ENCODE data around the gene PRPH. TPM values are rescaled to one million over a fixed set of nuclear protein-coding genes. Genes with fewer than 3 reads are reported as not detected.
"Not testable (repeated sequence)": the region's sequence is repeated elsewhere in the genome, so short reads cannot be mapped to it uniquely, and the experiment has no call there.

Gene PRPH
- total RNA-seq = not detected in 2 replicates

DNA sequence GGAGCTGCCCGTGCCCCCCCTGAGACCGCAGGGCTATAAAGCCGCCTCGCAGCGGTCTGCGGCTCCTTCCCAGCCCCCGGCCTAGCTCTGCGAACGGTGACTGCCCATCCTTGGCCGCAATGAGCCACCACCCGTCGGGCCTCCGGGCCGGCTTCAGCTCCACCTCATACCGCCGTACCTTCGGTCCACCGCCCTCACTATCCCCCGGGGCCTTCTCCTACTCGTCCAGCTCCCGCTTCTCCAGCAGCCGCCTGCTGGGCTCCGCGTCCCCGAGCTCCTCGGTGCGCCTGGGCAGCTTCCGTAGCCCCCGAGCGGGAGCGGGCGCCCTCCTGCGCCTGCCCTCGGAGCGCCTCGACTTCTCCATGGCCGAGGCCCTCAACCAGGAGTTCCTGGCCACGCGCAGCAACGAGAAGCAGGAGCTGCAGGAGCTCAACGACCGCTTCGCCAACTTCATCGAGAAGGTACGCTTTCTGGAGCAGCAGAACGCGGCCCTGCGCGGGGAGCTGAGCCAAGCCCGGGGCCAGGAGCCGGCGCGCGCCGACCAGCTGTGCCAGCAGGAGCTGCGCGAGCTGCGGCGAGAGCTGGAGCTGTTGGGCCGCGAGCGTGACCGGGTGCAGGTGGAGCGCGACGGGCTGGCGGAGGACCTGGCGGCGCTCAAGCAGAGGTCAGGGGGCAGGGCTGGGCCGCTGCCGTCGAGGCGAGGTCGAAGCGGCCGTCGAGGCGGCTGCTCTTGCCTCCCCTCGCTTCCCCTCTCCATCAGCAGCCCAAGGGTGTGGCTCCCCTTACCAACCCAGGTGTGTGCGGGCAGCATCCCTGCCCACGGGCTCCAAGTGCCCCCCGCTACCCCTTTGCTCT is at the start of gene PRPH:
TSS of gene PRPH (plus strand) at position 66 of the 855 bp plus-strand sequence. CDS start at position 120, 54 bp downstream.
- DNase-seq (ENCODE audit: low read depth in 2 of 2) = peak in 1 of 2 donors; percentile 28

- no peak for DNase-seq (ENCODE audit: low read depth in 2 of 2)
Observed at GRCh38 chr12:49251357-49251756, 43.6 kb upstream of the PRPH start.

- no peak for DNase-seq (ENCODE audit: low read depth in 2 of 2)
Observed at GRCh38 chr12:49253033-49253623, 41.8 kb upstream of the PRPH start.

GRCh38 chr12:49255456-49255855 is 39.5 kb upstream of the PRPH start:
- DNase-seq (ENCODE audit: low read depth in 2 of 2) = not testable (repeated sequence)

DNA sequence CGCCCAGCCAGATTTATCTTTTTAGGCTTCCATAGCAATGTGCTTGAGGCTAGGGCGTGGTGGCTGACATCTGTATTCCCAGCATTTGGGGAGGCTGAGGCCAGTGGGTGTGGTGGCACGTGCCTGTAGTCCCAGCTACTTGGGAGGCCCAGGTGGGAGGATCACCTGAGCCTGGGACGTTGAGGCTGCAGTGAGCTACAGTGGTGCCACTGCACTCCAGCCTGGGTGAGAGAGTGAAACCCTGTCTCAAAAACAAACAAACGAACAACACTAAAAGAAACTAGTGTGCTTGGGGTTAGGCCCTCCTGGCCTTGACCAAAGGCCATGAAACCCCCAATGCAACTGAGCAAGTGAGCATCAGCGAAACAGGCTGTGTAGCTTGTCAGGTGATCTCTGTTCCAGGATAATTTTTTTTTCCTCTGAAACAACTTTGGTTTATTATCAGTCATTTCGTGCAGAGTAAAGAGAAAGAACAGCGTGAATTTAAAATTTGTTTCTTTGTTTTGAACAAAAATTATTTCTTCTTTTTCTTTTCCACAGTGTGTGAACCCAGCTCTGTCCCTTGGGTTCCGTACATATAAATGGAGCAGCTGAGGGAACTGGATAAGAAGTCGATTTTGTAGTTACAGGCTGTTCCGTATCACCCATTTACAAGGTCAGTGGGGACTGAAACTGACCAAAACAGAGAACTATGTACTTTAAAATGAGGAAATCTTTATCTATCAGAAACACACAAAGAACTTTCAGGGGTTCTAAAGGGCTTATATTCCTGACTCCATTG is 38.9 kb upstream of the PRPH start:
- no peak for DNase-seq (ENCODE audit: low read depth in 2 of 2)

DNA sequence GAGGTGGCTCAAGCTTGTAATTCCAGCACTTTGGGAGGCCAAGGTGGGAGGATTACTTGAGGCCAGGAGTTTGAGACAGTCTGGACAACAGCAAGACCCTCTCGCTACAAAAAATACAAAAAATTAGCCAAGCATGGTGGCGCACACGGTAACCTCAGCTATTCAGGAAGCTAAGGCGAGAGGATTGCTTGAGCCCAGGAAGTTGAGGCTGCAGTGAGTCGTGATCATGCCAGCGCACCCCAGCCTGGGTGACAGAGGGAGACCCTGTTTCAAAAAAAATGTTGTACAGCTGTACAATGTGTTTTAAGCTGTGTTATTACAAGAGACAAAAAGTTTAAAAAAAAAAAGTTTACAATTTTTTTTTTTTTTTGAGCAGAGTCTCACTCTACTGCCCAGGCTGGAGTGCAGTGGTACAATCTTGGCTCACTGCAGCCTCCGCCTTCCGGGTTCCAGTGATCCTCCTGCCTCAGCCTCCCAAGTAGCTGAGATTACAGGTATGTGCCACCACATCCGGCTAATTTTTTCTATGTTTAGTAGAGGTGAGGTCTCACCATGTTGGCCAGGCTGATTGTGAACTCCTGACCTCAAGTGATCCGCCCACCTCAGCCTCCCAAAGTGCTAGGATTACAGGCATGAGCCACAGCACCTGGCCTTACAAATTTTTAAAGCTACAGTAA is 37.3 kb upstream of the PRPH start:
- DNase-seq (ENCODE audit: low read depth in 2 of 2) = not testable (repeated sequence)

DNA sequence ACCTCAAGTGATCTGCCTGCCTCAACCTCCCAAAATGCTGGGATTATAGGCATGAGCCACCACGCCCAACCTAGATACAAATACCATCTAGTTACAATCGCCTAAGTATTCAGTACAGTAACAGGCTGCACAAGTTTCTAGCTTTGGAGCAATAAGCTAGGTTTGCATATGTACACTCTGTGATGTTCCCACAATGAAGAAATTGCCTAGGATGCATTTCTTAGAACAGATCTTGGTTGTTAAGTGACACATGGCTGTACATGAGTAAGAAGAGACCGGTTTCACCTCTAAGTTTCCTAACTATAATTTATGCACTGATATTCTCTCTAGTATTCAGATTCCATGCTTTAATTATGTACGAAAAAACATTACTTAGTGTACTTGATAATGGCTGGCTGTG is 35.5 kb upstream of the PRPH start:
- no peak for DNase-seq (ENCODE audit: low read depth in 2 of 2)

- DNase-seq (ENCODE audit: low read depth in 2 of 2) = peak; percentile 31 to 76
Observed at GRCh38 chr12:49260166-49260565, 34.8 kb upstream of the PRPH start.

- DNase-seq (ENCODE audit: low read depth in 2 of 2) = no peak
Observed at GRCh38 chr12:49260571-49261363, 34.2 kb upstream of the PRPH start.

GRCh38 chr12:49261721-49262120 is 33.2 kb upstream of the PRPH start:
- DNase-seq (ENCODE audit: low read depth in 2 of 2) = no peak

- no peak for DNase-seq (ENCODE audit: low read depth in 2 of 2)
Observed at GRCh38 chr12:49263400-49263763, 31.6 kb upstream of the PRPH start.

- DNase-seq (ENCODE audit: low read depth in 2 of 2) = no peak
Observed at GRCh38 chr12:49264466-49264872, 30.5 kb upstream of the PRPH start.

GRCh38 chr12:49264873-49265792 is 29.8 kb upstream of the PRPH start, which contains the start of gene TUBA1C:
Gene TUBA1C (plus strand): TSS chr12:49265082. CDS start chr12:49265182, 100 bp downstream.
- DNase-seq (ENCODE audit: low read depth in 2 of 2) = peak; percentile 93 to 98

- DNase-seq (ENCODE audit: low read depth in 2 of 2) = not testable (repeated sequence)
Observed at GRCh38 chr12:49269191-49269590, 25.8 kb upstream of the PRPH start.

DNA sequence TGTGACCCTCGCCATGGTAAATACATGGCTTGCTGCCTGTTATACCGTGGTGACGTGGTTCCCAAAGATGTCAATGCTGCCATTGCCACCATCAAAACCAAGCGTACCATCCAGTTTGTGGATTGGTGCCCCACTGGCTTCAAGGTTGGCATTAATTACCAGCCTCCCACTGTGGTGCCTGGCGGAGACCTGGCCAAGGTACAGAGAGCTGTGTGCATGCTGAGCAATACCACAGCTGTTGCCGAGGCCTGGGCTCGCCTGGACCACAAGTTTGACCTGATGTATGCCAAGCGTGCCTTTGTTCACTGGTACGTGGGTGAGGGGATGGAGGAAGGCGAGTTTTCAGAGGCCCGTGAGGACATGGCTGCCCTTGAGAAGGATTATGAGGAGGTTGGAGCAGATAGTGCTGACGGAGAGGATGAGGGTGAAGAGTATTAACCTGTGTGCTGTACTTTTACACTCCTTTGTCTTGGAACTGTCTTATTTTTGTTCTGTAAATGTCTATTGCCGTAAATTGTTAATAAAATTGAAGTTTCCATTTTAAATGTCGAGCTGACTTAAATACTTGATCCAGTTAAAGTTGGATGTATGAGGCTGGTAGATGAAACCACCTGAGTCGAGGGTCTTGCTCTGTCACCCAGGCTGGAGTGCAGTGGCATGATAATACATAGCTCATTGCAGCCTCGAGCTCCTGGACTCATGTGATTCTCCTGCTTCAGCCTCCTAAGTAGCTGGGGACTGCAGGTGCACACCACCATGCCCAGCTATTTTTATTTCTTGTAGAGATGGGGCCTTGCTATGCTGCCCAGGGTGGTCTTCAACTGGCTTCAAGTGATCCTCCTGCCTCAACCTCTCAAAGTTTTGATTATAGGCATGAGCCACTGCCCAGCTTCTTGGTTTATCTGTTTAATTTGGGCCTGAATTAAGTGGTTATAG is 21.9 kb upstream of the PRPH start:
- no peak for DNase-seq (ENCODE audit: low read depth in 2 of 2)

DNA sequence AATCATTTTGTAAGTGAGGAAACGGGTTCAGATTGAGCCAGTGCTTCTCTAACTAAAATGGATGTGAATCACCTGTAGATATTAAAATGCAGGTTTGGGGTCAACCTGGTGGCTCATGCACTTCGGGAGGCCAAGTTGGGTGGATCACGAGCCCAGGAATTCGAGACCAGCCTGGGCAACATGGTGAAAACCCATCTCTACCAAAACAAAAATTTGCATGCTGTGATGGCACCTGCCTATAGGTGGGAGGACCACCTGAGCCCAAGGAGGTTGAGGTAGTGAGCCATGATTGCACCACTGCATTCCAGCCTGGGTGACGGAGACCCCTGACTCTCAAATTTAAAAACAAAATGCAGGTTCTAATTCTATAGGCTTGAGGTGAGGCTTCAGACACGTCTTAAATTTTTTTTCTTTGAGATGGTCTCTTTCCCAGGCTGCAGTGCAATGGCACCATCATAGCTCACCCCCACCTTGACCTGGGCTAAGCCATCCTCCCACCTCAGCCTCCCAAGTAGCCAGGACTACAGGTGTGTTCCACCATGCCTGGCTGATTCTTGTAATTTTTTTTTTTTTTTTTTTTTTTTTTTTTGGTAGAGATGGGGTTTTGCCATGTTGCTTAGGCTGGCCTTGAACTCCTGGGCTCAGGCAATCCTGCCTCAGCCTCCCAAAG is 21.1 kb upstream of the PRPH start:
- DNase-seq (ENCODE audit: low read depth in 2 of 2) = no peak

- DNase-seq (ENCODE audit: low read depth in 2 of 2) = no peak
Observed at GRCh38 chr12:49274396-49275069, 20.4 kb upstream of the PRPH start.

Measured in lung microvascular endothelial cell (primary cell).